Loucy (cell line): ENCODE results near the gene CD79B.
A peak's percentile ranks its signal among the peaks of the same experiment; 100 is the strongest.
"Not testable (repeated sequence)": the region's sequence is repeated elsewhere in the genome, so short reads cannot be mapped to it uniquely, and the experiment has no call there.

Experiments
- H2AFZ ChIP-seq: fragments of 200-600 bp; sonication (generic); 2 replicates; pipeline ENCODE4 v1.6.0; 2016; ENCODE audit warnings: antibody characterized with exemption, mild to moderate bottlenecking, low read length, moderate library complexity
- H3F3A ChIP-seq: fragments of 200-600 bp; 2 replicates; pipeline ENCODE4 v1.6.0; 2016; ENCODE audit warnings: antibody characterized with exemption, low read depth, mild to moderate bottlenecking
- H3K27me3 ChIP-seq: fragments of 200-600 bp; sonication (generic); 2 replicates; pipeline ENCODE4 v1.6.1; 2014; ENCODE audit warnings: low read length, mild to moderate bottlenecking; ENCODE audit not compliant: insufficient read depth, poor library complexity, severe bottlenecking
- H3K36me3 ChIP-seq: fragments of 200-600 bp; sonication (generic); 2 replicates; pipeline ENCODE4 v1.6.1; 2016; ENCODE audit warnings: low read length; ENCODE audit not compliant: insufficient read depth
- H3K4me1 ChIP-seq: fragments of 200-600 bp; sonication (generic); 2 replicates; pipeline ENCODE4 v1.5.1; 2014; ENCODE audit warnings: low read length, mild to moderate bottlenecking; ENCODE audit not compliant: insufficient read depth, poor library complexity, severe bottlenecking
- H3K4me2 ChIP-seq: fragments of 200-600 bp; sonication (generic); 2 replicates; pipeline ENCODE4 v1.6.0; 2014; ENCODE audit warnings: antibody characterized with exemption, low read length, low read depth, mild to moderate bottlenecking; ENCODE audit not compliant: poor library complexity, severe bottlenecking
- H3K4me3 ChIP-seq: fragments of 200-600 bp; sonication (generic); 2 replicates; pipeline ENCODE4 v1.5.1; 2014; ENCODE audit warnings: low read length, mild to moderate bottlenecking, mixed read lengths; ENCODE audit not compliant: poor library complexity, severe bottlenecking
- H3K79me2 ChIP-seq: fragments of 200-600 bp; sonication (generic); 2 replicates; pipeline ENCODE4 v1.6.1; 2014; ENCODE audit warnings: low read length; ENCODE audit not compliant: insufficient read depth
- H3K9ac ChIP-seq: fragments of 200-600 bp; sonication (generic); 2 replicates; pipeline ENCODE4 v1.6.0; 2014; ENCODE audit warnings: mild to moderate bottlenecking, low read depth, low read length, moderate library complexity; ENCODE audit not compliant: poor library complexity, severe bottlenecking
- H3K9me2 ChIP-seq: fragments of 200-600 bp; sonication (generic); replicated peaks from 2 replicates; pipeline ENCODE4 v1.6.1; 2016; ENCODE audit warnings: low read depth, low read length, mixed read lengths
- H3K9me3 ChIP-seq: fragments of 200-600 bp; sonication (generic); 2 replicates; pipeline ENCODE4 v1.6.1; 2014; ENCODE audit warnings: mild to moderate bottlenecking, antibody characterized with exemption, low read length, low read depth; ENCODE audit not compliant: insufficient read depth
- H4K20me1 ChIP-seq: fragments of 200-600 bp; sonication (generic); 2 replicates; pipeline ENCODE4 v1.6.0; 2014; ENCODE audit warnings: antibody characterized with exemption, low read length, mild to moderate bottlenecking; ENCODE audit not compliant: insufficient read depth, poor library complexity, severe bottlenecking
- TF ChIP-seq, protein P1 (sequence below): fragments of 200-600 bp; sonication (generic); conservative IDR thresholded peaks from 2 replicates; pipeline ENCODE4 v1.5.1; 2014; ENCODE audit warnings: mild to moderate bottlenecking, antibody characterized with exemption, low read length

CD79B gene

DNA sequence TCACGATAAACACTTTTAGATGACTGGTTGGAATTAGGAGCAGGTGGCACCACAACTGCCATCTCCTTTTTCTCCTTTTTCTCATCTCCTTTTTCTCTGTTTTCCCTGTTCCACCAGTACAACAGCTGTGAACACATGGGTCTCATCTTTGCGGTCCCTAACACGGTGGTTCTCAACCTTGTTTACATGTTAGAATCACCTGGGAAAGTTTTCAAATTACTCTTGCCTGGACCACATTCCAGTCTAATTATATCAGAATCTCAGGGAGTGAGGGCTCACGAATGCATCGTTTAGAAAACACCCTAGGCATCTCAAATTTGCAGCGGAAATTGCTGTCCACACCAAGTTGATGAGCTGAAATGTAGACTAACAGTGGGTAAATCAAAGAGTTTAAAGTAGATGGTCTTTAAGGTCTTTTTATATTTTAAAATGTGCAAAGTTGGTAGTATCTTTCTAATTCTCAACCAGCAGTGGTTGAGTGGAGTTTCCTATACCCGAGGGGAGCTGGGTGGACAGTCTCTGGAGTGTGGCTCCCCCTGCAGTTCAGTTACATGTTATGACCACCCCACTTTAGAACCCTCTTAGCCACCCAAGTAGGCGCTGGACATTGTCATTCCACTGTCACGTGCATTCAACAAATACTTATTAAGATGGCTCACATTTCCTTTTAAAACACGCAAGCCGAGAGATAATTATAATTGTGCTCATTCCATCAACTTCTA, 39.7 kb downstream of the CD79B start:
- not testable (repeated sequence) for H3F3A ChIP-seq, H3K27me3 ChIP-seq, H3K79me2 ChIP-seq, H3K4me3 ChIP-seq, H2AFZ ChIP-seq, H3K9ac ChIP-seq, H3K9me2 ChIP-seq, H3K4me1 ChIP-seq, H4K20me1 ChIP-seq, H3K4me2 ChIP-seq, H3K9me3 ChIP-seq, H3K36me3 ChIP-seq
- TF ChIP-seq, protein P1, sequence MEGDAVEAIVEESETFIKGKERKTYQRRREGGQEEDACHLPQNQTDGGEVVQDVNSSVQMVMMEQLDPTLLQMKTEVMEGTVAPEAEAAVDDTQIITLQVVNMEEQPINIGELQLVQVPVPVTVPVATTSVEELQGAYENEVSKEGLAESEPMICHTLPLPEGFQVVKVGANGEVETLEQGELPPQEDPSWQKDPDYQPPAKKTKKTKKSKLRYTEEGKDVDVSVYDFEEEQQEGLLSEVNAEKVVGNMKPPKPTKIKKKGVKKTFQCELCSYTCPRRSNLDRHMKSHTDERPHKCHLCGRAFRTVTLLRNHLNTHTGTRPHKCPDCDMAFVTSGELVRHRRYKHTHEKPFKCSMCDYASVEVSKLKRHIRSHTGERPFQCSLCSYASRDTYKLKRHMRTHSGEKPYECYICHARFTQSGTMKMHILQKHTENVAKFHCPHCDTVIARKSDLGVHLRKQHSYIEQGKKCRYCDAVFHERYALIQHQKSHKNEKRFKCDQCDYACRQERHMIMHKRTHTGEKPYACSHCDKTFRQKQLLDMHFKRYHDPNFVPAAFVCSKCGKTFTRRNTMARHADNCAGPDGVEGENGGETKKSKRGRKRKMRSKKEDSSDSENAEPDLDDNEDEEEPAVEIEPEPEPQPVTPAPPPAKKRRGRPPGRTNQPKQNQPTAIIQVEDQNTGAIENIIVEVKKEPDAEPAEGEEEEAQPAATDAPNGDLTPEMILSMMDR: peak; percentile 61

DNA sequence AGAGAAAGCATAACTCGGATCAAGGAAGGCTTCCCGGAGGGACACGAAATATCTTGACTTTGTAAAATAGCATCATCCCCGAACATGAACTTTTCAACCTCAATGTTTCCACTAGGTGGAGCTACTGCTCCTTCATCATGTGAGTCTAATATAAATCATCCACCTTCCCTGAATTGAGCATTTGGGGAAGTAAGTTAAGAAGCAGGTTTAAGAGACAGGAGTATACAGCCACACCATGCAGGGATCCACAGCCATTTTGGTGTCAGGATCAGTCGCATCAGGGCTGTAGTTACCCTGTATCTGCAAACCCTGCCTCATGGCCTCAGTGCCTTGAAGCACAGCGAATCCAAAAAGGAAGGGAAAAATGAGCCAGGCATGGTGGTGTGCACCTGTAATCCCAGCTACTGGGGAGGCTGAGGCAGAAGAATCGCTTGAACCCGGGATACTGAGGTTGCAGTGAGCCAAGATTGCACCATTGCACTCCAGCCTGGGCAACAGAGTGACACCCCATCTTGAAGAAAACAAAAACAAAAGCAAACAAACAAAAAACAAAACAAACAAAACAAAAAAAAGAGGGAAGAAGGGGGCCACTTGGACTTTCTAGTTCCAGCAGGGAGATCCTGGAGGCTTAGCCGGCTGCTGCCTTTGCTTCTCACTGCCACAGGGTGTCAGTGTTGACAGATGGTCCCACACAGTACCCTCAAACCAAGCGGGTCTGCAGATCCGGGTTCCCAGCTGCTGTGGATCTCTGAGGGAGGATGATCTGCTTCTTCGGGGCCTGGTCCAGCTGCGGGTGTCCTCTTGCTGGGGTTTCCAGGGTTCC, 42.9 kb downstream of the CD79B start:
- H3K4me2 ChIP-seq: peak overlapping the region; percentile 24
- not testable (repeated sequence) for H3F3A ChIP-seq
- TF ChIP-seq, protein P1: peak; percentile 45

DNA sequence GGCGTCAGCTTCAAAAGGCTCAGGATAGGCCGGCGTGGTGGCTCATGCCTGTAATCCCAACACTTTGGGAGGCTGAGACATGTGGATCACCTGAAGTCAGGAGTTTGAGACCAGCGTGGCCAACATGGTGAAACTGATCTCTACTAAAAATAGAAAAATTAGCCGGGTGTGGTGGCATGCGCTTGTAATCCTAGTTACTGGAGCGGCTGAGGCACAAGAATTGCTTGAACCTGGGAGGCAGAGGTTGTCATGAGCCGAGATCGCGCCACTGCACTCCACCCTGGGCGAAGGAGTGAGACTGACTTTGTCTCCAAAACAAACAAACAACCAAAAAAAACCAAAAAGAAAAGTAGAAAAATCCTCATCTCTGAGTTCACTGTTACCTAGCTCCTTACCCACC, 47.0 kb downstream of the CD79B start:
- not testable (repeated sequence) for H3K4me3 ChIP-seq, H3K9ac ChIP-seq, H3K36me3 ChIP-seq, H3K27me3 ChIP-seq, H3K9me2 ChIP-seq, H2AFZ ChIP-seq, H3K4me2 ChIP-seq, H3K4me1 ChIP-seq, H3K79me2 ChIP-seq, H4K20me1 ChIP-seq, H3F3A ChIP-seq, H3K9me3 ChIP-seq

More for the DNA sequence above, 42.9 kb downstream of the CD79B start:
- not testable (repeated sequence) for H4K20me1 ChIP-seq, H3K4me1 ChIP-seq, H3K9me2 ChIP-seq, H3K9ac ChIP-seq, H3K36me3 ChIP-seq, H2AFZ ChIP-seq, H3K9me3 ChIP-seq, H3K79me2 ChIP-seq, H3K27me3 ChIP-seq, H3K4me3 ChIP-seq

DNA sequence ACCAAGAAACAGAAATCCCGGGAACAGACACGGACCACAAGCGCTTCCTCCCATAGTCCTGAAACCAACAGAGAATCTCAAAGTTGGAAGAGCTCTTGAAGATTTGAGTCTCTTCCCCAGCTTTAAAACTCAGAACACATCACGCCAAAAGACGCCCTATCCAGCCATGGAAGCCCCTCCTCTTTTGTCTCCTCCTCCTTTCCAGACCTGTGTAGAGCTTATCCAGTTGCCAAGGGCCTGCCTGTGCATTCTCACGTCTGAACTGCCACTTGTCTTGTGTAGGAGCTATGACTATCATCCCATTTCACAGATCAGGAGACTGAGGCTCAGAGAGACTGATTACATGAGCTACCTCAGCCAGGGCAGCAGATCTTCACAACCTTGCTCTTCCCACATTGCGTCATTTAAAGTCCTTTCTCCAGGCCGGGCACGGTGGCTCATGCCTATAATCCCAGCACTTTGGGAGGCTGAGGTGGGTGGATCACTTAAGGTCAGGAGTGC, 49.5 kb downstream of the CD79B start:
- not testable (repeated sequence) for H3K9me3 ChIP-seq, H3F3A ChIP-seq, H4K20me1 ChIP-seq, H3K4me2 ChIP-seq, H3K9me2 ChIP-seq, H2AFZ ChIP-seq, H3K9ac ChIP-seq, H3K79me2 ChIP-seq, H3K36me3 ChIP-seq, H3K27me3 ChIP-seq, H3K4me1 ChIP-seq, H3K4me3 ChIP-seq
